AG20443 (cell line): ENCODE data around the gene PLAC1.

ENCODE experiments used
- DNase-seq: peaks from one replicate; pipeline ENCODE4 v3.0.0; 2012; ENCODE audit warnings: low spot score, mixed read lengths

PLAC1 gene

GRCh38 chrX:134543288-134543687 lies 115.0 kb downstream of the PLAC1 start:
- no peak for DNase-seq

- peak; percentile 13 for DNase-seq
Measured at GRCh38 chrX:134542485-134542884, 115.8 kb downstream of the PLAC1 start.

DNA sequence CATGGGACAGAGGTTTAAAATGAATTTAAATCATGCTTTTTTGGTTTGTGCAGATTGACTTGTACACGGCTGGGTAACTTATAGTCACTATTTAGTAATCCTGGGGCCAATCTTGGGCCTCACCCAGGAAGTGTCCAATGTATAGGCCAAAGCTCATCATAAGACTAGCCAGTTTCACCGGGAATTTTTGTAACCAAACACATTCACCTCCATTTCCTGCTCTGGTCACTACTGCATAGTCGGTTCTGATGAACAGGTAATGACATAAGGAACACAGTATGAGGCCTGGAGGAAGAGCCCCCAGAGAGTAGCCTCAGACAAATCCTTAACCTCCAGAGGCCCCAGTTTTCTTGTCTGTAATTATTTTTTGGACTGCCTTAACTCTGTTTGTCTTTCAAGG lies 116.4 kb downstream of the PLAC1 start:
- DNase-seq, result no peak

DNA sequence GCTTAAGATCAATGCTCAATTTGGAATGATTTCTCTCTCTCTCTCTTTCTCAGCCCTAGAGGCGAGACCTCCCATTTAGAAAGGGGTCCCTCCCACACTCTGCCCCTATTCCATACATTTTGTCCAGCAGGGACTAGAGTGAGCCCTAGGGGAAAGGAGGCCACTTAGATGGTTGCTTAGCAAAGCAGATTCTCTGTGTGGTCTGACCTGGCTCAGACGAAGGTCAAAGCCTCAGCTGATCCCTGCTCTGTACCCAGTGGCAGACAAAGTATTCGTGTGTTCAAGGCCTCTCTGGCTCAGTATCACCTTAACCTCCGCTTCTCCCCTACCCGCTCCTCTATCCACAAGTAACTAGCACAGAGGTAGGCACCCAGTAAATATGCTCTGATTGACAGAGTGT lies 120.0 kb downstream of the PLAC1 start:
- no peak for DNase-seq

GRCh38 chrX:134537179-134537955 lies 120.9 kb downstream of the PLAC1 start:
- DNase-seq, result peak; percentile 78

- no peak for DNase-seq
Measured at GRCh38 chrX:134533952-134534351, 124.3 kb downstream of the PLAC1 start.

GRCh38 chrX:134533352-134533751 lies 124.9 kb downstream of the PLAC1 start:
- no peak for DNase-seq

GRCh38 chrX:134530845-134531244 lies 127.4 kb downstream of the PLAC1 start:
- DNase-seq, result no peak

- no peak for DNase-seq
Measured at GRCh38 chrX:134529481-134529880, 128.8 kb downstream of the PLAC1 start.

DNA sequence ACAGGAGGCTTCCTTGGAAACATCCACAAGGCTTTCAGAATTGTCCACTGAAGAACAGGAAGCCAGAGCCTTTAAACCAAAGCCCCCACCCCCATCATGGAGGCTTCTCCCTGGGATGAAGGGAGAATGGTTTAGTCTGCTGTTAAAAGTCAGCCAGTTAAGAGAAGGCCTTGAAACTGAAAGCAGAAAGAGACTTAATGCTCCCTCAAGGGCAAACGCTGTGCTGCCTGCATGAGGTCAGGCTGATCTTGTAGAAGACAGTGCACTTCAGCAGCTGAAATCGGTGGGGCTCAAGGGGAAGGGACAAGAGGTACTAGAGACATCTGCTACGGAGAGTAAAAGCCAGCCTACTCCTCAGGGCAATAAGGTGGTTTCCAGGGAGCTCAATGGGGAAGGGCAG lies 129.3 kb downstream of the PLAC1 start:
- no peak for DNase-seq

DNA sequence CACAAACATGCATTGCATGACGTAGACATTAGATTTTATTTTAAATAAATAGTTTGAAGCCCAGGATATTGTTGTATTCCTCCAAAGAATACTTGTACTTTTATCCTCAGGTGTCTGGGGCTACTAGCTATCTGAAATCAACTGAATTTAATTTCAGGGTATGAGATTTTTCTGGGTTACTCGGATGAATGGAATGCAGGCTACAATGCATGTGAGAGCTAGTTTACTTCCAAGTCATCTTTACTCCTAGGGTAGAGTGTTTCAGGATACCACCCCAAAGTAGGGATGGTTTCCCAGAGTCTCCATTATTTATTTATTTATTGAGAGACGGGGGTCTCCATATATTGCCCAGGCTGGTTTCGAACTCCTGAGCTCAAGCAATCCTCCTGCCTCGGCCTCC lies 131.9 kb downstream of the PLAC1 start:
- no peak for DNase-seq

DNA sequence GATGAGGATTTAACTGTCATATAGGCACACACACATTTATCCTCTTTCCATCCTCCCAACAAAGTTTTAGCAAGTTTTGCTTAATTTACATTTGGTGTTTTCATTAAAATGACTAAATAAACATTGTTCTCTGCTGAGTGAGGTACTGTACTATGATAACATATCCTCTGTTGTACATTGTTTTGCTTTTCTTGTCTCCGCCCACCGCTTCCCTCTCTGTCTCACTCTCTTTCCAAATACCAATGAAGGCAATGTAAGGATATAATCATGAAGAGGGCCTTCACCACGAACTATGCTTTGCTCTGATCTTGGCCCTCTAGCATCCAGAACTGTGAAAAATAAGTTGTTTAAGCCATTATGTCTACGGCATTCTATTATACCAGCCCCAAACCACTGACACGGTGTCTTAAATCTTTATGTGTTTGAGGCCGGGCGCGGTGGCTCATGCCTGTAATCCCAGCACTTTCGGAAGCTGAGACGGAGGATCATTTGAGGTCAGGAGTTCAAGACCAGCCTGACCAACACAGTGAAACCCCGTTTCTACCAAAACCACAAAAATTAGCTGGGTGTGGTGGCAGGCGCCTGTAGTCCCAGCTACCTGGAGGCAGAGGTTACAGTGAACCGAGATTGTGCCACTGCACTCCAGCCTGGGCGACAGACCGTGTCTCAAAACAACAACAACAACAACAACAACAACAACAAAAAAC lies 133.0 kb downstream of the PLAC1 start:
- no peak for DNase-seq

DNA sequence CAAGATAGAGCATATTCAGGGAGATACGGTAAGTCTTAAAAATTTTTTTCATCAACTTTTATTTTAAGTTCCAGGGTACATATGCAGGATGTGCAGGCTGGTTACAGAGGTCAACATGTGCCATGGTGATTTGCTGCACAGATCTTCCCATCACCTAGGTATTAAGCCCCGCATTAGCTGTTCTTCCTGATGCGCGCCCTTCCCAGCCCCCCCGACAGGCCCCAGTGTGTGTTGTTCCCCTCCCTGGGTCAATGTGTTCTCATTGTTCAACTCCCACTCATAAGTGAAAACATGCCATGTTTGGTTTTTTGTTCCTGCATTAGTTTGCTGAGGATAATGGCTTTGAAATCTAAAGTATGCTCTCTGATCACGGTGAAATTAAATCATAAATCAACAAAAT lies 134.1 kb downstream of the PLAC1 start:
- no peak for DNase-seq

DNA sequence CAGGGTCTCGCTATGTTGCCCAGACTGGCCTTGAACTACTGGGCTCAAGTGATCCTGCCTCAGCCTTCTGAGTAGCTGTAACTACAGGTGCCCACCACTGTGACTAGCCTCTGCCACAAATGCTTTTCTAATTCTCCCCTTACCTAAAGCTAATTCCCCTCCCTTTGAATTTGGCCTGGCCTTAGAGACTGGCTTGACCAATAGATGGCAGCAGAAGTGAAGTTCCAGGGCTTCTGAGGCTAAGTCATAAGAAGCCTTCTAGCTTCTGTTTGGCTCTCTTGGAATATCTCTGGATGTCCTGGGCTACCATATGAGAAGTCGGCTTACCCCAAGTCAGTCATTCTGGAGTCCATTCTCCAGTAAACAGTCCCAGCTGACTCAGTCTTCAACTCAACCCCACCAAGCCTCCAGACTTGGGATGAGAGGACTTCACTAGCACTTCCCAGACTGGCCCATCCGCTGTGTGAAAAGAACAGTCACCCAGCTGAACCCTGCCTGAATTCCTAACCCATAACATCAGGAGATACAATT lies 137.3 kb downstream of the PLAC1 start:
- peak; percentile 40 for DNase-seq
